ENCODE data around the gene KPTN.

GRCh38 chr19:47483200-47483599 lies 819 bp downstream of the KPTN start:
- no peak for TF ChIP-seq POLR2AphosphoS5 (IDR thresholded peaks at IDR 0.05)
- TF ChIP-seq, protein P1, sequence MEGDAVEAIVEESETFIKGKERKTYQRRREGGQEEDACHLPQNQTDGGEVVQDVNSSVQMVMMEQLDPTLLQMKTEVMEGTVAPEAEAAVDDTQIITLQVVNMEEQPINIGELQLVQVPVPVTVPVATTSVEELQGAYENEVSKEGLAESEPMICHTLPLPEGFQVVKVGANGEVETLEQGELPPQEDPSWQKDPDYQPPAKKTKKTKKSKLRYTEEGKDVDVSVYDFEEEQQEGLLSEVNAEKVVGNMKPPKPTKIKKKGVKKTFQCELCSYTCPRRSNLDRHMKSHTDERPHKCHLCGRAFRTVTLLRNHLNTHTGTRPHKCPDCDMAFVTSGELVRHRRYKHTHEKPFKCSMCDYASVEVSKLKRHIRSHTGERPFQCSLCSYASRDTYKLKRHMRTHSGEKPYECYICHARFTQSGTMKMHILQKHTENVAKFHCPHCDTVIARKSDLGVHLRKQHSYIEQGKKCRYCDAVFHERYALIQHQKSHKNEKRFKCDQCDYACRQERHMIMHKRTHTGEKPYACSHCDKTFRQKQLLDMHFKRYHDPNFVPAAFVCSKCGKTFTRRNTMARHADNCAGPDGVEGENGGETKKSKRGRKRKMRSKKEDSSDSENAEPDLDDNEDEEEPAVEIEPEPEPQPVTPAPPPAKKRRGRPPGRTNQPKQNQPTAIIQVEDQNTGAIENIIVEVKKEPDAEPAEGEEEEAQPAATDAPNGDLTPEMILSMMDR (IDR thresholded peaks at IDR 0.05): no peak
